Thymus (tissue), 11 donors: ENCODE data around the gene IAPP. TPM values are rescaled to one million over a fixed set of nuclear protein-coding genes. Genes with fewer than 3 reads are reported as not detected.
A peak's percentile ranks its signal among the peaks of the same experiment; 100 is the strongest.
"Not testable (repeated sequence)": the region's sequence is repeated elsewhere in the genome, so short reads cannot be mapped to it uniquely, and the experiment has no call there.

Source experiments
- DNase-seq, 9 donors: peaks; one replicate each; pipeline ENCODE4 v3.0.0-alpha.2; 2013; ENCODE audit warnings: low spot score in 9 of 9, low read depth in 6 of 9, missing footprints in 1 of 9
- H3K27ac ChIP-seq, 2 donors: one replicate each; pipeline ENCODE4 v1.5.1; 2013; ENCODE audit warnings: control low read depth in 1 of 2, low read depth in 1 of 2, low read length in 1 of 2, mild to moderate bottlenecking in 1 of 2, moderate library complexity in 1 of 2
- H3K27me3 ChIP-seq, 2 donors: one replicate each; pipeline ENCODE4 v1.5.1; 2013; ENCODE audit warnings: low read length in 1 of 2; ENCODE audit not compliant: control insufficient read depth in 2 of 2, insufficient read depth in 1 of 2
- H3K36me3 ChIP-seq, 2 donors: one replicate each; pipeline ENCODE4 v1.5.1; 2013; ENCODE audit warnings: low read length in 1 of 2, mild to moderate bottlenecking in 1 of 2, moderate library complexity in 1 of 2; ENCODE audit not compliant: control insufficient read depth in 2 of 2, insufficient read depth in 2 of 2
- H3K4me1 ChIP-seq, 2 donors: one replicate each; pipeline ENCODE4 v1.5.1; 2013; ENCODE audit warnings: low read length in 2 of 2; ENCODE audit not compliant: control insufficient read depth in 2 of 2, insufficient read depth in 2 of 2
- H3K4me3 ChIP-seq, 2 donors: one replicate each; pipeline ENCODE4 v1.5.1; 2013; ENCODE audit warnings: low read length in 2 of 2, control low read depth in 1 of 2, mild to moderate bottlenecking in 1 of 2
- H3K9me3 ChIP-seq, 2 donors: one replicate each; pipeline ENCODE4 v1.5.1; 2013; ENCODE audit warnings: low read length in 1 of 2, mild to moderate bottlenecking in 1 of 2; ENCODE audit not compliant: control insufficient read depth in 2 of 2, insufficient read depth in 1 of 2
- WGBS: extraction: QIAGEN DNeasy Blood & Tissue Kit; methylation state at CpG from one replicate; pipeline ENCODE4 v1.1.7; 2013; 5-methylcytosine and 5-hydroxymethylcytosine counted together
- polyA plus RNA-seq: library from polyadenylated mRNA; stranded (reverse); fragments of 200-250 nt; gene quantifications from one replicate; pipeline ENCODE4 v1.2.3, GENCODE V29; 2013
- total RNA-seq: library from RNA; stranded (reverse); fragments of 120-200 nt; gene quantifications from one replicate; pipeline ENCODE4 v1.2.4, GENCODE V29; 2013
- donor health status: healthy.

Gene IAPP
- total and polyA plus RNA-seq, 2 donors, result 0.14 to 0.16 TPM

DNA sequence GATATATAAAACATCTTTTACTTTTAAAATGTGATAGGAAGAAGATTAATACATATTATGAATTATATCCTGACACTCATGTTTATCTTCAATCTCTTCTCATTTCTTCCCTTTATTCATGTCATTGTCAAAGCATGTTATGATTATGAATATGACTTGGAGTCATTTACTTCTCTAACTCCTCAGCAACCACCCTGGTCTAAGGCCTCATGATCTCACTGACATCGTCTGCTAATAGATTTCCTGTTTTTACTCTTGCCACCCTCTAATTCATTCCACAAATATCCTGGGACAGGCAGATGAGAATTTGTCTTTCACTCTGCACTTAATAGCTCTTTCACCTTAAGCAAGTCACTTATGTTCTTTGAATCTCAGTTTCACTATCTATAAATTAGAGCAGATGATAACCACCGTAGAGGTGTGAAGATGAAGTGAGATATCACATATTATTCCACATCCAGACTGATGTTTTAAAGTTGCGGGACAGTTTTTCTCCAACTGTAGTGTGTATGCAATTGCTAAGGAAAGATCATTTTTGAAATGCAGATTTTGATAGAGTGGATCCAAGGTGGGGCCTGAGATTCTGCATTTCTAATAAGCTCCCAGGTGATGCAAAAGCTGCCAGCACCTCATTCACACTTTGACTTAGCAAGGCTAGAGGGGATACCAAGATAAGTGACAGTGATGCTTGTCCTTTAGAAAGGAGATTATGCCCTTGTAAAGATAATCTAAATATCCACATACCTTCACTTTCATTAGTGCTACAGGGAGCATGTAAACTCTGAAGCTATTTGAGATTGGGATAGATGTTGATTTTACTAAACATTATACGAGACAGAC, 3.3 kb upstream of the IAPP start:
- 69% methylated on average over 4 of the region's 4 CpGs for WGBS
- Histone ChIP-seq H3K27me3 (no peaks in the 10 kb centered on the region), H3K36me3 (no peaks in the 10 kb centered on the region), H3K27ac (no peak overlapping the region), H3K4me1 (no peaks in the 10 kb centered on the region), H3K4me3 (no peak overlapping the region), H3K9me3 (no peaks in the 10 kb centered on the region)
- DNase-seq, result no peak

DNA sequence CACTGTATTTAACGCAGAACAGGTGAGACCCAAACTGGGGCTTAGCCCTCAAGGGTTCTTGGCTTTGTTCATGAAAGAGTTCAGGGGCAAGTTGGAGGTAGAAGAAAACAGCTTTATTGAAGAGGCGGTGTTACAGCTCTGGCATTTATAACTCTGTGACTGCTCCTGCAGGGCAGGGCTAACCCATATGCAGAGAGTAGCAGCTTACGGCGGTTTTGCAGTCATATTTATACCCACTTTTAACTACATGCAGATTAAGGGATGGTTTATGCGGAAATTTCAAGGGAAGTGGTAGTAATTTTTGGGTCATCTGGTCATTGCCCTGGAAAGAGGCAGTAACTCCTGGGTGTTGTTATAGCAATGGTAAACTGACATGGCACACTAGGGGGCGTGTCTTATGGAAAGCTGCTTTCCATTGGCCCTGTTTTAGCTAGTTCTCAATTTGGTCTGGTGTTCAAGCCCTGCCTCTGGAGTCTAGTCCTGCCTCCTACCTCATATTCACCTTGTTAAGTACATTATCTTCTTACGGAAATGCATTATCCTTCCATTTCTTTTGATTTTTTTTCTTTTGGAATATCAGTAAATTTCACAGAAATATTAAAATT, 1.8 kb upstream of the IAPP start:
- no peak overlapping the region for H3K27ac ChIP-seq
- no peak for DNase-seq
- H3K36me3 ChIP-seq, result no peaks in the 10 kb centered on the region
- no peaks in the 10 kb centered on the region for H3K27me3 ChIP-seq
- no peak overlapping the region for H3K4me3 ChIP-seq
- WGBS, result 94% methylated on average over 7 of the region's 7 CpGs
- H3K4me1 ChIP-seq, result no peaks in the 10 kb centered on the region
- no peaks in the 10 kb centered on the region for H3K9me3 ChIP-seq

DNA sequence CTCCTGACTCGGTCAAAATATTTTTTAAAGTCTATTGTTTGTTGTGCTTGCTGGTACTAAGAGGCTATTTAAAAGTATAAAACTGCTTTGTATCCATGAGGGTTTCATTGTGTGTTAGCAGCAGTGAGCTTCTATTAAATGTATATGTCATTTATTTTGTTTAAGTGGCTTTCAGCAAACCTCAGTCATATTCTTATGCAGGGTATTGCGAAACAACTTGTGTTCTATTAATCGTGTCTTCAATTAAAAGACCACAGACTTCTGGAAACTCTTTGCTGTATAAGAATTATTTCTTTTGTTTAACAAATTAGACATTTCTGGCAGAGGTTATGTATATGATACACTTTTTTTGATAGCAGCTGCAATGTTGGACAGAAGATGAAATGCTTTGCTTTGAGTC, 6.5 kb downstream of the IAPP start:
- no peak overlapping the region for H3K4me3 ChIP-seq
- H3K4me1 ChIP-seq, result no peaks in the 10 kb centered on the region
- no peak overlapping the region for H3K27ac ChIP-seq
- H3K9me3 ChIP-seq, result no peaks in the 10 kb centered on the region
- 93% methylated on average over 3 of the region's 3 CpGs for WGBS
- DNase-seq, result no peak
- H3K36me3 ChIP-seq, result no peaks in the 10 kb centered on the region
- no peaks in the 10 kb centered on the region for H3K27me3 ChIP-seq

DNA sequence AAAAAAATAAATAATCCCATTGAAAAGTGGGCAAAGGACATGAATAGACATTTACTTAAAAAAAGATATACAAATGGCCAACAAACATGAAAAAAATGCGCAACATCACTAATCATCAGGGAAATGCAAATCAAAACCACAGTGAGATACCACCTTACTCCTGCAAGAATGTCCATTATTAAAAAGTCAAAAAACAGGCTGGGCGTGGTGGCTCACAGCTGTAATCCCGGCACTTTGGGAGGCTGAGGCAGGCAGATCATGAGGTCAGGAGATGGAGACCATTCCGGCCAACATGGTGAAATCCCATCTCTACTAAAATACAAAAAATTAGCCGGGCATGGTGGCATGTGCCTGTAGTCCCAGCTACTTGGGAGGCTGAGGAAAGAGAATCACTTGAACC, 8.6 kb downstream of the IAPP start:
- H3K36me3 ChIP-seq, DNase-seq, H3K27me3 ChIP-seq, H3K9me3 ChIP-seq, H3K4me1 ChIP-seq, H3K27ac ChIP-seq, H3K4me3 ChIP-seq: not testable (repeated sequence)
- WGBS, result 94% methylated on average over 5 of the region's 5 CpGs

DNA sequence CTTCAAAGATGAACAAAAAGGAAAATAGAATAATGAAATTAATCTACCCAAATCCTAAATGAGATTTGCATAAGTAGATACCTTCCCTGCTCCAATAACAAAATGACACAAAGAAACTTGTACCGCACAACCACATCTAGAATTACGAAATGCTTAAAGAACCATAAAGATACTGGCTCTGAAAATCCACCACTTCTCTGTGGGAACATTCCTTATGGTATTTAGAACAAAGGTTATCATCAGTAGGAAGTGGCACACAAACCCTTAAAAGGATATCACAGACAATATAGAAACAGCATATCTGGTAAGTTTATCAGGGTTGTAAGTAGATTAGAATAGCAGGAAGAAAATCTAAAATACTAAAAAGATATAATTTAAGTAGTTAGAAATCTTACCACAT, 11.6 kb downstream of the IAPP start:
- Histone ChIP-seq H3K27me3 (no peaks in the 10 kb centered on the region), H3K4me1 (no peaks in the 10 kb centered on the region), H3K4me3 (no peak overlapping the region), H3K27ac (no peak overlapping the region), H3K36me3 (no peaks in the 10 kb centered on the region), H3K9me3 (no peaks in the 10 kb centered on the region)
- WGBS, result 64% methylated on average over 2 of the region's 2 CpGs
- DNase-seq, result no peak

DNA sequence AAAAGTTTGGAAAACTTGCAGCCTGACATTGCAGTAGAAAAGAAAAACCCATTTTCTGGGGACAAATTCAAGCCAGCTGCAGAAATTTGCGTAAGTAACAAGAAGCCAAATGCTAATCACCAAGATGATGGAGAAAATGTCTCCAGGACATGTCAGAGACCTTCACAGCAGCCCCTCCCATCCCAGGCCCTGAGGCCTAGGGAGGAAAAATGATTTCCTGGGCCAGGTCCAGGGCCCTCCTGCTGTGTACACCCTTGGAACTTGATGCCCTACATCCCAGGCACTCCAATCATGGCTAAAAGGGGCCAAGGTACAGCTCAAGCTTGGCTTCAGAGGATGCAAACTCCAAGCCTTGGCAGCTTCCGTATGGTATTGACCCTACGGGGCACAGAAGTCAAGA, 14.5 kb downstream of the IAPP start:
- no peak for DNase-seq

DNA sequence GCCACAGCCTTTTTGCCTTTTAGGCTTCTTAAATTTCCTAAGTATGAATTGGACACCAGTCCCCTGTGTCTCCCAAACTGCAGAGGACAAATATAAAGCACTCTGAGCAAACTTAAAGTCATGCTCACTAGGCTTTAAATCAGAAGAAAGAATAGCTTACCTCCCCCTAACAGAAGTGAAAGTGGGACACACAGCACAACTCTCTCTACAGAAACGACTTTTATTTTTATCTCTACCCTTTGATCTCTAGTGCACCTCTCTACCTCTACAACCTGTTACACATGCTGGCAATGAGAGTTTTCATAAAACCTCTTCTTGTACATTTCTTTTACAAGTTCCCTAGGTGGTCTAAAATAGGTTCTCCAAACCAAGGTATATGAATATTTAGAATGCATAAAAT, 19.7 kb downstream of the IAPP start:
- no peaks in the 10 kb centered on the region for H3K27me3 ChIP-seq
- peaks cover 0 to 2% of the 10 kb centered on the region in 2 donors for H3K4me1 ChIP-seq
- no peaks in the 10 kb centered on the region for H3K9me3 ChIP-seq
- peak in 7 of 9 donors; percentile 7 to 48 (median 27) for DNase-seq
- peak overlapping the region in 1 of 2 donors; percentile 69 for H3K27ac ChIP-seq
- H3K36me3 ChIP-seq, result no peaks in the 10 kb centered on the region
- WGBS, result 40% methylated on average over 1 of the region's 1 CpG
- H3K4me3 ChIP-seq, result no peak overlapping the region

More for the DNA sequence above, 14.5 kb downstream of the IAPP start:
- peaks cover 0 to 2% of the 10 kb centered on the region in 2 donors for H3K4me1 ChIP-seq
- WGBS, result 95% methylated on average over 3 of the region's 3 CpGs
- H3K36me3 ChIP-seq, result no peaks in the 10 kb centered on the region
- H3K27me3 ChIP-seq, result no peaks in the 10 kb centered on the region
- no peaks in the 10 kb centered on the region for H3K9me3 ChIP-seq
- H3K27ac ChIP-seq, result no peak overlapping the region
- H3K4me3 ChIP-seq, result no peak overlapping the region

DNA sequence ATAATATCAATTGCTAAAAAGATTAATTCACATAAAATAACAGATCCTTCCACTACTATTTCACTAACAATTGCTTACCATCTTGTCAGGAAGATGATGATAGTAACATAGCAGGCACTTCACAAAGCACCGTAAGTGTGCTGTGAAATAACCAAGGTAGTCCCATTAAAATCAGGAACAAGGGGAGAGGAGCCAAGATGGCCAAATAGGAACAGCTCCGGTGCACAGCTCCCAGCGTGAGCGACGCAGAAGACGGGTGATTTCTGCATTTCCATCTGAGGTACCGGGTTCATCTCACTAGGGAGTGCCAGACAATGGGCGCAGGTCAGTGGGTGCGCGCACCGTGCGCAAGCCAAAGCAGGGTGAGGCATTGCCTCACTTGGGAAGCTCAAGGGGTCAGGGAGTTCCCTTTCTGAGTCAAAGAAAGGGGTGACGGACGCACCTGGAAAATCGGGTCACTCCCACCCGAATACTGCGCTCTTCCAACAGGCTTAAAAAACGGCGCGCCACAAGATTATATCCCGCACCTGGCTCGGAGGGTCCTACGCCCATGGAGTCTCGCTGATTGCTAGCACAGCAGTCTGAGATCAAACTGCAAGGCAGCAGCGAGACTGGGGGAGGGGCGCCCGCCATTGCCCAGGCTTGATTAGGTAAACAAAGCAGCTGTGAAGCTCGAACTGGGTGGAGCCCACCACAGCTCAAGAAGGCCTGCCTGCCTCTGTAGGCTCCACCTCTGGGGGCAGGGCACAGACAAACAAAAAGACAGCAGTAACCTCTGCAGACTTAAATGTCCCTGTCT, 22.3 kb downstream of the IAPP start:
- H3K4me1 ChIP-seq, H3K36me3 ChIP-seq, H3K9me3 ChIP-seq, DNase-seq, H3K27ac ChIP-seq, H3K27me3 ChIP-seq, H3K4me3 ChIP-seq: not testable (repeated sequence)
- WGBS, result 93% methylated on average over 28 of the region's 28 CpGs
